ENCODE data around the gene CD163.

DNA sequence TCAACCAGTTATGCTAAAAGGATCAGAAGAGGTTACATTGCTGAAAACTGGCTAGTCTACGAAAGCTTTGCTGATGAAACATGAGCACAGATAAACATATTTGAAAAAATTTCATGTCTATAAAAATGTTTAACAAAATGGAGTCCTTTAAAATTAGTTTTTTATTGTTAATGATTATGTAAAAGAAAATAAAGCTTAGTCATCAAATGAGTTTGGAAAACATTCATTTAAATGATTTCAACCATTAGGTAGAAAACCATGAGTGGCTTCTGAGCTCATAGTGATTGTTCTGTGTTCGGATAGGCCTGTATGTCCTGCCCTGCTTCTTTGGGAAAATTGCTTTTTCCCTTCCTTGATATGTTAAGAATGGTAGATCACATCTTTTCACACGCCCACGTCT is 59.0 kb downstream of the CD163 start:
- TF ChIP-seq, protein P1, sequence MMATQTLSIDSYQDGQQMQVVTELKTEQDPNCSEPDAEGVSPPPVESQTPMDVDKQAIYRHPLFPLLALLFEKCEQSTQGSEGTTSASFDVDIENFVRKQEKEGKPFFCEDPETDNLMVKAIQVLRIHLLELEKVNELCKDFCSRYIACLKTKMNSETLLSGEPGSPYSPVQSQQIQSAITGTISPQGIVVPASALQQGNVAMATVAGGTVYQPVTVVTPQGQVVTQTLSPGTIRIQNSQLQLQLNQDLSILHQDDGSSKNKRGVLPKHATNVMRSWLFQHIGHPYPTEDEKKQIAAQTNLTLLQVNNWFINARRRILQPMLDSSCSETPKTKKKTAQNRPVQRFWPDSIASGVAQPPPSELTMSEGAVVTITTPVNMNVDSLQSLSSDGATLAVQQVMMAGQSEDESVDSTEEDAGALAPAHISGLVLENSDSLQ (IDR thresholded peaks at IDR 0.05): no peak
- TF ChIP-seq ZNF384 (IDR thresholded peaks at IDR 0.05): no peak
- TF ChIP-seq SP1 (IDR thresholded peaks at IDR 0.05): no peak
- no peak for TF ChIP-seq TARDBP (IDR thresholded peaks at IDR 0.05)
- no peak for TF ChIP-seq ARNT (IDR thresholded peaks at IDR 0.05)
- TF ChIP-seq SUZ12 (IDR thresholded peaks at IDR 0.05): no peak
- no peak for TF ChIP-seq FOXM1 (IDR thresholded peaks at IDR 0.05; ENCODE audit: borderline replicate concordance)
- no peak for TF ChIP-seq FOXA1 (IDR thresholded peaks at IDR 0.05)

All from HEK293T (cell line).